Stimulated activated CD4-positive, alpha-beta T cell treated with anti-CD3 and anti-CD28 coated beads, Interleukin-2, amount 100 ng/mL, for 48 hours (primary cell): ENCODE data around the gene SLC35E1.
A peak's percentile ranks its signal among the peaks of the same experiment; 100 is the strongest.

Experiments used
- DNase-seq, 2 donors: peaks; one replicate each; pipeline ENCODE4 v3.0.0-alpha.2; 2020

SLC35E1 gene

DNA sequence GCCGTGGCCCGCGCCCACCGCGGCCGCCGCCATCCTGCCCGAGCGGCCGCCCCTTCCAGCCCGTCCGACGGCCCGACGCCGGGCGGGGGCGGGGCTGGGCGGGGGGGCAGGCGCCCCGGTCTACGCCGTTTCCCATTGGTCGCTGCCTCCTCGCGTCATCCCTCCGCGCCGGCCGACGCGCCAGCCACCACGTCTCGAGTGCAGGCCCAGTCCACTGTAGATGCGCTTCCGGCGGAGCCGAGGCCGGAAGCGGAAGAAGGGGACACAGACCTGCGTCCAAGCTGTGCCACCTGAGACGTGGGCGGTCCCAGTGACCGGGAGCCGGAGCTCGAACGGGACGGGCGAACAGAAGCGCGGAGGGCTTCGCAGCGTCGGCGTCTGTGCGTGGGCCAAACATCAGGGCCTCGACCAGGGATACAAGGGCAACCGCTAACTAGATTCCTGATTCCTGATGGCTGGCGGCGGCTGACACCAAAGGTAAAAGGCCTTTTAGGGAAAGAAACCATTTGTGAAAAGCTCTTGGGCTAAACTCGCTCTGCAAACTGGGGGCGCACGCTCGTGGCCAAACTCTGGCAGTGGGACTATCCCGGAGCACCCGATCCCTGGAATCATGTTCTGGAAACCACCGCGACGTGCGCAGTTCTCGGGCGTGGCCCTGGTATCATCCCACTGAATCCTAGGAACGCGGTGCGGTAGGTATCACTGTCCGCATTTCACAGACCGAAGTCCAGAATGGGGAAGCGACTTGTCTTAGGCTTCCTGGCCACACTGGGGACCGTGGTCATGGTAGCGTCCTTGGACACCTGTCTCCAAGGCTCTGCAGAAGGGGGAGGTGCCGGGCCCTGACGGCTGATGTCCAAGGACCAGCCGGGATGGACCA, at the start of gene SLC35E1:
SLC35E1 (minus strand) TSS at position 84 of the 880 bp plus-strand sequence; CDS start at position 33, 51 bp downstream.
- peak; percentile 85 to 87 for DNase-seq

DNA sequence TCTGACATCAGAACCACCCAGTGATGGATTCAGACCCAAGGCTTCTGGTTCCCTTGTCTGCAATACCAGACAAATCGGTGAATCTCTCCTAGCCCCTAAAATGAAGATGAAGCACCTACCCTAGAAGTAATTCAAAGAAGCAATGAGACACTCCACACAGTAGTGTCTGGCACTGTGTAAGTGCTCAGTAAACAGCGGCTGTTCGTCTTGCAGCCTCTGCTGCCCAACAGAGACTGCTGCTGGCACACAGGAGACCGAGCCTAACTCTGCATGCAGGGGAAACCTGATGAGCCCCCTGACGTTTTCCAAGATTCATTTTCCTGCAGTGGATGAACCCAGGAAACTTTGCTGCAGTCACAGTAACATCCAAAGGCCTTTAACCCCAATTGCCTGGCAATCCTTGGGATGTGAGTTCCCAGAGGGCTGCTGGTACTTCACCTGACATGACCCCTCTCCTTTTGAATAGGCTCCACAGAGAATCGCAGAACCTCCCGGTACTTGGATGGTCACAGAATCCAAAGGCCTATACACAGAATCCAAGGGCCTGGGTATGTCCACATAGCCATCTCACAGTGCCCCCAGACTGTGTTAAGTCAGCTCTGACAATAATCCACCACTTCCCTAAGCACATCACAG, 49.1 kb upstream of the SLC35E1 start:
- DNase-seq, result no peak

DNA sequence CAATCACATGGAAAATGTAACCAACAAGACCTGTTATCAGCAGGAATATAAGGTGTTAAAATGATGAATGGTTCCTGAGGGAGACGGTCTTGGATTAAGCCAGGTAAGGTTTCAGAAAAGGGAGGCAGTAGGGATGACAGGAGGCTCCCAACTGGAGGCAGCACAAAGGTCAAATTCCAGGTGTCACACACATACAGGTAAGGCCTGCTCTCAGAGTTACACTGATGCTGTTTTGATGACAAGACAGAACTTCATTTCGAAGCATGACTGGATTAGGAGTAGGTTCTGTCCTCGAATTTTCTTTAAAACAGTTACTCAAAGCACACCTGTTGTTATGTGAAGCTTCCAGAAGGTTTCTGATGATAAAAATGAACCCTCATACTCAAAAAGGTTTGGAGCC, 48.4 kb upstream of the SLC35E1 start:
- no peak for DNase-seq

DNA sequence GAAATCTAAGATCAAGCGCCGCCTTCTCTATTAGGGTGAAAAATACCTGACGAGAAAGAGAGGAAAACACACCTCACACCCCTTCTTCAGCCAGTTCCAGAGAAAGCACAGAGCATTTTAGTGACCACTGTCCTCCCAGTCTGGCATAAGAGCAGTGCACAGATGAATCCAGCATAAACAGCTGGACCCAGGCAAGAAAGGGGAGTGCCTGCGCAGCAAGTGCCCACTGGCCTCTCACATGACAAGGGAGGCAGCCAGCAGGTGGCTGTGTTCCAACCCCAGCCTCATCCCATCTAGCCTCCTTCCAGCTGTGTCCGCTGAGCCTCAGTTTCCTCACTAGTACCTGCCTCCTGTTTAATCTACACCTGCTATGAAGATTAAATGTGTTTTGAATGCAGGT, 47.8 kb upstream of the SLC35E1 start:
- DNase-seq, result no peak

DNA sequence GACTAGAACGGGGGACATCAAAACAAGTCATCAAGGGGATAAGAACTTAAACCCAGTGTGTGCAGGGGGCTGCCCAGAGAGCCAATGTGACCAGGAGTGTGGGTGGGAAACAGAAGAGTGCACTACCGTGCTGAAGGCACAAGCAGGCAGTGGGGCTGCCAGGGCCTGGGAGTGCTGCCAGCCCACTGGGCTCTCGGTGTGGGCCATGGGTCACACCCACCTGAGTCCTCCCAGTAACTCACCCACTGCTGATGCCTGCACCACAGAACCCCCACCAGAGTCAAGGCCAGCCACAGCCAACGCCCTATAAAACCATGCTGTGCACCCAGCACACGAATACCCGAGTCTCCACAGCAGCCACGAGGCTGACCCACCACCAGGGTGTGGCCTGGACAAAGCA, 47.2 kb upstream of the SLC35E1 start:
- DNase-seq, result no peak

DNA sequence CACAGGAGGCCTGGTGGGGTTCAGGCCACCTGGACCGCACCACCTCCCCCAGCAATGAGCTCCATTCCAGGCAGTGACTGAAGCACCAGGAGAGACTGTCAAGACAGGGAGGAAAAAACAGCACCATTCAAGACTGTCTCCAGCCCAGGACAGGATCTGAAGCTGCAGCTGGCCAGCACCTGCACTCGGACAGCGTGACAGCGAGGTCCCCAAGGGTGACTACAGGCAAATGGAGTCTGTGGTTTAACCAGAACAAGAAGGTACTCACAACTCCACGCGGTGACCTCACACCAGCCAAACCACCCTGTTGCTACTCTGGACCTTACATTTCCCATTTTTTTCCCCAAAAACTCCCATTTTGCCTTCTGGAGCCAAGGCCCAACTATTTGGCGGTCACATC, 46.0 kb upstream of the SLC35E1 start:
- no peak for DNase-seq

DNA sequence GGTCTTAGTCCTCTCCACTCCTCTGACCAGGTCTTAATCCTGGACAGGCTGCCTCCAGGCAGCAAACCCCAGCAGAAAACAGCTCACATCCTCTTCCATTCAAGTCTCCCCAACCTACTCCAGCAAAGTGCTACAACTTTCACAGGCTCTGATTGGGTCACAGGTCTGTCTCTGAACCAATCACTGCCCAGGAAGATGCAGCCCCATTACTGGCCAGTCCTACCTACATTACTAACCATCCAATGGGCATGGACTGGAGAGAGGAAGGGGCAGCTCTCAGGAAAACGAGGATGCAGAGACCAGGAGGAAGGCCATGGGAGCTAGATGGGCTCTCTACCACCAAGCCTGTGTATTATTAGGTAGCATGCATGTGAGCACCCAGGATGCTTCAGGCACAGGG, 43.6 kb upstream of the SLC35E1 start:
- DNase-seq, result no peak

DNA sequence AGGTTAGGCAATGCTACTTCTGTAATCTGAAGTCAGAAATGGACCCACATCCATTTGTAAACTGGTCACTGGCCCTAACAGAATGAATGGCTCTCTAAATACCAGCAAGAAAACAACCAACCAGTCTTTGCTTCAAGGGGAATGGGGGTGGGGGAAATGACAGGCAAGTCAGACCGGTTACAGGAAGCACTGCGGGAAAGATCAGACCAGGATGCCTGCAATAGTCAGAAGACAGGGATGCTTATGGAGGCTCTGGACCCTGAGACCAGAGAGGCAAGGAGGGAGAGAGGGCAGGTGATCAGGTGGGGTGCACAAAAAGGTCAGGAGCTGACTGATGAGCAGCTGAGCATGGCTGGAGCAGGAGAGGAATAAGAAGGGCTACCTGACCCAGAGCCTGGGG, 42.7 kb upstream of the SLC35E1 start:
- no peak for DNase-seq

DNA sequence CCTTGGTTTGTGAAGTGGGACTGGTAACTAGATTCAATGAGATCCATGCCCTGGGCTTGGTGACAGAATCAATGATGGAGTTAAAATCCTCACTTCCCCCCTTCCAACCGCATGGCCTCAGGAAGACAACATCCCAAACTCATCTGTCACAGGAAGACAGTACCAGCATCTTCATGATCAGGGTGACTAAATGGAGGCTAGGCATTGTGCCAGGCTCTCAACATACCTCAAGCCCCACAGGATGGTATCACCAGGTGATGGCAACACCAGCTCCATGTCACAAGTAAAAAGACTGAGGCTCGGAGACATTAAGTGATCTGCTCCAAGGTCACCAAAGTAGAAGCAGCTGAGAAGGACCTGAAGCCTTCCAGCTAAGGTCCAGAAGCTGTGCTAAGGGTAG, 41.6 kb upstream of the SLC35E1 start:
- DNase-seq, result no peak

DNA sequence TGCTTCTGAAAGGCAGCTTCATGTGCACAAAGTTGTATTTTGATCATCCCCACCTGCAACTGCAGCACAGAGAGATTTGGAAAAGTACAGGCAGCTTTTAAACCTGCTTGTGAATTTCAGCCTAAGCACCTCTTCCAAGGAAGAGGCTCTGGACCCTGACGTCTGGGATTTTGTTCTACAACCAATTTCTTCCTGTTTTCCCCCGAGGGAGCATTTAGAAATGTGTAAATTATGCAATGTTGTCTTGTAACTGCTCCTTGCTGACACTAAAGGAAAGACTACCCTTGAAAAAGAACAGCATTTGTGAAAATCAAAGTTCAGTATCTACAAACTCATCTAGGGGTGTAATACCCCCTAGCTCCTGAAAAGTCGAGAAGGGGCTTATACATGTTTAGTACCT, 40.4 kb upstream of the SLC35E1 start:
- no peak for DNase-seq

DNA sequence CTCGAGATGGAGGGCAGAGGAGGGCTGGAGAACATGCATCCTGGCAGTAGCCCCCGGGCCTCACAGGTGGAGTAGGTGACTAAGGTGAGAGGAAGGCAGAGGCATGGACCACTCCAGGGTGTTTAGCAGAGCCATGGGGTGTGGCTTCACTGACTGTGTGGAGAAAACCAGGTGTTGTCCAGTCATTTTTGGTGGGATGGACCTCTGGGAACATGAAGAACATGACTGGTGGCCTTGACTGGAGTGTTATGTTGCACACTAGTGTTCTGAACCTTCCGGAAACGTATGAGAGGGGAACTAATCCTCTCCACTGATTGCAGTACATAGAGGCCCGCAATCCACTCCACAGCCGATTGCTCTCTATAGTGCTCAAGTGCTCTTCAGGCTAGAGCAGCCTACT, 38.9 kb upstream of the SLC35E1 start:
- DNase-seq, result no peak

DNA sequence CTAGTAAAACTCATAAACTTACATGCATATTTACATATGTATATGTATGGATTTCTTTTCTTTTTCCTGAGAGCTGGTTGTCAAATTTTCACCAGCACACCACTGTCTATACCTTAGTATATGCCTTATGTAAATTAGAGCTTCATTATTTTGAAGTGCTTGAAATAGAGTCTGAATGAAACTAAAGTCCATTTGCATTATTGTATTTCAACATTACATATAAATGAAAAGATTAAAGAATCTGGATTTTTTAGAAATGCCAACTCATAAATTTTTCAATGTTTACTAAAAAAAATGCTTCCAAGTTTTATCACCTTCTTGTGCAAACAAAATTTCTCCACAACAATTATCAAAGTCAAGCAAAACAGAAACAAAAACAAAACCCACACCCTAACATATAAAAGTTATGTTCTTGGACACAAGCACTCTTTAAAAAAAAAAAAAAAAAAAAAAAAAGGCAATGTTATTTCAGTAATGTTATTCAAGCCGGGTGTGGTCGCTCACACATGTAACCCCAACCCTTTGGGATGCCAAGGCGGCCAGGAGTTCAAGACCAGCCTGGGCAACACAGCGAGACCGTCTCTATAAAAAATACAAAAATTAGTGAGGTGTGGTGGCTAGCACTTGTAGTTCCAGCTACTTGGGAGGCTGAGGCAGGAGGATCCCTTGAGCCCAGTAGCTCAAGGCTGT, 37.4 kb upstream of the SLC35E1 start:
- no peak for DNase-seq

DNA sequence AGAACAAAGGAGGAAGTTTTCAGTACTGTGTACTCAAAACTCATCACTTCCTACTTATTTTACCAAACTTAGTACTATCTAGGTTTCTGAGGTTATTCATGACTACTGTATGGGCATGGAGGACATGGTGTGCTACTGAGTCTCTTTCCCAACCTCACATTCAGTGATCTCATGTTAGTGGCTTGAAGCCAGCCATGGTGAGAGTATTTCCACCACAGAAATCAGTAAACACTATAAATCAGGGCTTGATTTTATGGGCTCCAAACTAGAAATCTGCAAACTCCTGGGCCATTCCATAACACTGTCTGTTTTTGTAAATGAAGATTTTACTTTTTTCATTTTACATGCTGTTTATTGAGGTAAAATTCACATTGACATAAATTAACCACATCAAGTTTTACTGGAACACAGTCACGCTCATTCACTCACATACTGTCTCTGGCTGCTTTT, 36.1 kb upstream of the SLC35E1 start:
- DNase-seq, result no peak

DNA sequence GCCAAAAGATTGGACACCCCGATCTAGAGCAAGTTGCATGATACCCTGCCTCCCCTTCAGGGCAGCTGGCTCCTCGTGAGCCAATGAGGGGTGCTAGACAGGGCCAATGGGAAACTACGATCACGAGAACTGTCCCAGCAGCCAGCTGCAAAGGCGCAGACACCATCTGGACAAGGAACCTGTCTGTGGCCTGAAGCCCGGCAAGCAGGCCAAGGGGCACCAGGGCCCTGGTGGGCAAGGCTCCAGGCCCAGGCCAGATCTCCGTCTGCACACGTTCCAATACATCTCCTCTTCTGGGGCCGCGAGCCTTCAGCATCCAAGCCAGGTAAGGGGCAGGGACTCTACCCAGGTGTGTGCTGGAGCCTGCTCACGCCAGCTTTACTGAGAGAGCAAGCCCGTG, 35.6 kb upstream of the SLC35E1 start:
- DNase-seq, result no peak

DNA sequence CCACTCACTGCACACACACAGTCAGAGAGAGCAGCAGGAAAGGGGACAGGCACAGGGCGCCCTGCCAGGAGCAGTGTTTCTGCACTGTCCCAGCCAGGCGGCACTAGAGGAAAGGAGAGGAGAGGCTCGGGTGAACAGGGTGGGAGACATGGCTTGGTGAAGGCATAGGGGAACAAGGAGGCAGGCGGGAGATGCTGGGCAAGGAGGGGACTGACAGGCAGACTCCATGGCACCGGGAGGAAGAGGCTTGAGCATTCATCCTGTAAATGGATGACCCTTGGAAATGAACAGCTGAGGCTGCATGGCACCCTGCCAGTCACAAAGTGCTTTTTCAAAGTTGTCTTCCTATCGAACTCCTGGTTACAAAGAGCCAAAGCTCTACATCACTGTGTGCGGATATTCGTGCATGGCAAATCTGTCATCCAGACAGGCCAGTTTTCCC, 33.4 kb upstream of the SLC35E1 start:
- DNase-seq, result no peak

DNA sequence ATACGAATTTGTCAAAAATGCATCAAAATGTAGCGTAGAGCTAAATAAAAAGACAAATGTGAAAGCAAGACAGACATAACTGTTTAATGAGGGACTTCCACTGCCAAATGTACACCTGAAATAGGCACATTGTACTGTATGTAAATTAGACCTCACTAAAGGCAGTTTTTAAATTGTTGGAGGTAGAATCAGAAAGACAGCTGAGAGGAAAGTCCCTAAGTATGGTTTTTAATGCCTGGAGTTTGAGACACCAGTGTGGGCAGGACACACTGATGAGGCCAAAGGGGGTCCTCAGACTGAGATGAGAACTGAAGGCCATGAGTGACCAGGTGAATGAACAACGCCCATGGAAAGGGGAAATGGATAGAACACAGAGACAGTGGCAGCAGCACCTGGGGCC, 32.9 kb upstream of the SLC35E1 start:
- no peak for DNase-seq

DNA sequence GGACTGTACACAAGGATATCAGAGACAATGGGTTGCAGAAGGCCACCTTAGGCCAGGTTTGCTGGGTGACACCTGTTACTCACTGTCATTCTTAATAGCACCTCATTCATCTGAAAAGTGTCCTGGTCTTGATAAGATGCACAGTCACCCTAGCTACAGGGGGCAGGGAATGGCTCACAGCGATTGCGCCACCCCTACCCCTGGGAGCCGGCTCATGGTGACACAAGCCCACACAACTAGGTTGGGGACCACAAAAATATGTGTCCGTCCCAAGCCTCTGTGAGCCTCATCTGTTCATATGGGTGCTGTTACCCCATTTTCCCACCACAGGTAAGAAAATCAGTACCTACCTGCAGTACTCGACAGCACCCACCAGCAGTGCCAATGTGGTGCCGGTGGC, 32.4 kb upstream of the SLC35E1 start:
- DNase-seq, result no peak

DNA sequence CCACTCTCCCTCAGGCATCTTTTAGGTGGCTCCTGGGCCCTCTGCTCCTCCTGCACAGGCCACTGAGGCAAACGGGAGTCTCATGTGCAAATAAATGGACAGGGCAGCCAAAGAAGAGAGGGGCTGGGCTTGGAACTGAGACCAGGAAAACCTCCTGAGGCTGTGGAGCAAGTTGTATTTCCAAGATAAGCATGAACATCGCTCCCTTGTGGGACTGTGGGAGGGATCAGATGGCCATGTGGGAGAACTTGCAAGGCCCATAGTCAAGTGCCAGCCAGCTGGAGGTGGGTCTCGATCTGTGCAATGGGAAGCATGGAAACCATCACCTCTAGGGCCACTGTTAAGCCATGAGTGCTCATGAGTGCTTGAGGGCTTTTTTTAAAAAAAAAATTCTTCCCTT, 30.9 kb upstream of the SLC35E1 start:
- no peak for DNase-seq

DNA sequence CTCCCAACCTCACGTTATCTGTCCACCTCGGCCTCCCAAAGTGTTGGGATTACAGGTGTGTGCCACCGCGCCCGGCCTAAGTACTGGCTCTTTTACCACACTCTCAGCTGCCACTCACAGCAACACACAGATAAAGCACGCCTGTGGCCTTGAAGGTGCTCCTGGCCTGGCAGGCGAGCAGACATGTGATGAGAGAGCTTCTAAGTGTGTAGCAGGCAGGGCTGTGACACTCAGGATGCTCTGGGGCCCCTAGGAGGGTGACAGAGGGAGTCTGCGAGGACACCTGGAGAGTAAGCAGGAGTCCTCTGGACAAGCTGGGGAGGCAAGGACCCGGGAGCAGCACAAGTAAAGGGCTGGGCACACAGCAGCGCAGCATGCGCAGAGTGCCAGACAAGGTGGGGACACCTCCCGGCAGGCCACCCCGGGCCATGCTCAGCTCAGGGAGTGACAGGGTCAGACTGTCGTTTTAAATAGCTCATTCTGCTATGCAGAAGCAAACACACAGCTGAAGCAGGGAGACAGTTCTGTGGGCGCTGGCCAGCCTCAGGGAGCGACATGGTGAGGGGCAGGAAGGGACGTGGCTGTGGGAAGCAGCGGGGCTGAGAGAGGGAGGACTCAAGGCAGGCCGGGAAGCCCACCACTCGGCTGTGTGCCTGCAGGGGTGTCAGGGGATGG, 29.3 kb upstream of the SLC35E1 start:
- DNase-seq, result no peak

DNA sequence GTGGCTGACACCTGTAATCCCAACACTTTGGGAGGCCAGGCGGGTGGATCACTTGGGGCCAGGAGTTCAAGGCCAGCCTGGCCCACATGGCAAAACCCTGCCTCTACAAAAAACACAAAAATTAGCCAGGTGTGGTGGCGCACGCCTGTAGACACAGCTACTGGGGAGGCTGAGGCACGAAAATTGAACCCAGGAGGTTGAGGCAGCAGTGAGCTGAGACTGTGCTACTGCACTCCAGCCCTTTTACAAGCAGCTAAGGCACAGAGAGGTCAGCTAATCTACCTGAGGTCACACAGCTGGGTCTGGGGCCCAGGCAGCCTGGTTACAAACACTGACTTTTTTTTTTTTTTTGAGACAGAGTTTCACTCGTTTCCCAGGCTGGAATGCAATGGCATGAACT, 28.6 kb upstream of the SLC35E1 start:
- DNase-seq, result no peak

DNA sequence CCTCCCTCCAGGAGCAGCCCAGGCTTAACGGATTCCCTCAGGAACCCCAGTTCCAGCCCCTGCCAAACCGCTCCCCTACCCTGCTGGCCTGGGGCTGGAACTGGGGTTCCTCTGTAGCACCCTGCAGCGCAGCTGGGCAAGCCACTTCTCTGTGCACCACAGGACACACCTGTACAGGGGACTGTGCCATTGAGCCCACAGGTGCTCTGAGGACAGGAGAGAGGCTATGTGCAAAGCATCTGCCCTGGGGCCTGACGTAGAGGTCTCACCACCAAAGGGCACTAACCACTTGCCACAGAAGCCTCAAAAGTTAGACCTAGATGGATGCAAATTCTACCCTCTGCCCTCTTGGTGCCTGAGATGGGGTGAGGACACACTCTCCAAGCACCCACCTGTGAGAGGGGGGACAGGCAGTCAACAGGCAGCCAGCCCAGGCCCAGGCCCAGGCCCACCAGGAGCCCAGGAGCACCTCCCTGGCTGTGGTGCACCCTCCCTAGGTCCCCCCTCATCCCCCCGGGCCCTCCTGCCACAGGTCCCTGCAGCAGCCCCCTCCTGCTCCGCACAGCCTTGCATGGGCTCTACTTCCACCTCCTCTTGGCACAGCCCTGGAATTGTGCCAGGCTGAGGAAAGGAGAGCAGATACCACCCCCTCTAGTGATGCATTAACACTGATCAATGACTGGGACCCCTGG, 27.6 kb upstream of the SLC35E1 start:
- DNase-seq, result no peak

DNA sequence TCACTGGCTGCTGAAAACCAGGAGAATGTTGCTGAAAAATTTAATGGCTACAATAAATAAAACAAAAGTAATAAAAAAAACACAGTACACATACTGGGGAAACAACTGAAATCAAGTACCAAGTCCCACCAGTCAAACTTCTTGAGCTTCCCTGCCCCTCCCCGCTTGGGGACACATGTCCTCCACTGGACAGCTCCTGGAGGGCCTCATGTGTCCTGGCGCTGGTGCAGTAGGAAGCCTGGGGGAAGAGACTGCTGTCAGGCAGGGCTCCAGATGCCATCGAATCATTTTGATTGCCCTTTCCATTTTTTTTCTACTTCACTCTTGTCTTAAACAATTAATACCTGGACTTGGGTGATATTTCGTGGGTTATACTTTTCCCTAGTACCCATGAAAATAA, 26.6 kb upstream of the SLC35E1 start:
- DNase-seq, result no peak

DNA sequence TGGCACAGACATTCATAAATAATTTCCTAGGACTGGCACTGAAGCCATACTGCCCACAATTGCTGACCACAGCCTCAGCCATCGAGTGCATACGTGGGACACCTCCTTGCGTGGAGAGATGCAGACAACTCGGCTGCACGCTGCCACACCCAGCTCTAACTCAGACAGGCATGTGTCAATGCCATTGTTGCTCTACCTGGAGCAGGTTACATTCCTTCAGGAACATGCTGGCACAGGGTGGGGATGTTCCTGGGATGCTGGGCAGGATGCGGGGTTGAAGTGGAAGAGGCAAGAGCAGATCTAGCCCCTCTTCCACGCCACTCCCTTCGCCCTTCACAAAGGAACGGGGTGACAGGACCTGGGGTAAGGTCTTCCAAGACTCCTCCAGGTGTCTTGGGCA, 24.2 kb upstream of the SLC35E1 start:
- no peak for DNase-seq
